ENCODE data around the gene NLRP7.
"Not testable (repeated sequence)": the region's sequence is repeated elsewhere in the genome, so short reads cannot be mapped to it uniquely, and the experiment has no call there.

The NLRP7 gene

GRCh38 chr19:54916822-54917221 is 30.5 kb downstream of the NLRP7 start:
- H3K9ac ChIP-seq (ENCODE audit: low read length): no peak overlapping the region
- no peak overlapping the region for H3K27ac ChIP-seq (ENCODE audit: low read depth, low read length, poor library complexity, severe bottlenecking)
- H3F3A ChIP-seq (ENCODE audit: insufficient read depth, low read length): no peaks in the 10 kb centered on the region
- H3K9me3 ChIP-seq (ENCODE audit: low read length): no peaks in the 10 kb centered on the region
- no peak overlapping the region for H3K4me3 ChIP-seq (ENCODE audit: low read depth, low read length, poor library complexity, severe bottlenecking)
- no peak overlapping the region for H3K4me2 ChIP-seq (ENCODE audit: low read length)
- H3K4me1 ChIP-seq (ENCODE audit: insufficient read depth, low read length, severe bottlenecking): no peaks in the 10 kb centered on the region
- H4K20me1 ChIP-seq (ENCODE audit: insufficient read depth, low read length): no peaks in the 10 kb centered on the region
- TF ChIP-seq CTCF (IDR thresholded peaks at IDR 0.05; ENCODE audit: low read length) (no peak), EZH2 (IDR thresholded peaks at IDR 0.05; ENCODE audit: borderline replicate concordance, low read length) (no peak)
- no peaks in the 10 kb centered on the region for H3K79me2 ChIP-seq (ENCODE audit: insufficient read depth, low read length)
- H3K9me2 ChIP-seq (ENCODE audit: low read depth, low read length): no peaks in the 10 kb centered on the region
- H3K27me3 ChIP-seq (ENCODE audit: insufficient read depth, low read length): no peaks in the 10 kb centered on the region
- no peaks in the 10 kb centered on the region for H3K36me3 ChIP-seq (ENCODE audit: insufficient read depth, low read length)
- H2AFZ ChIP-seq (ENCODE audit: low read length): no peak overlapping the region

- not testable (repeated sequence) for H3K9me2 ChIP-seq (ENCODE audit: low read depth, low read length); H3F3A ChIP-seq (ENCODE audit: insufficient read depth, low read length); H3K27ac ChIP-seq (ENCODE audit: low read depth, low read length, poor library complexity, severe bottlenecking); H4K20me1 ChIP-seq (ENCODE audit: insufficient read depth, low read length); H3K9me3 ChIP-seq (ENCODE audit: low read length); H2AFZ ChIP-seq (ENCODE audit: low read length); H3K36me3 ChIP-seq (ENCODE audit: insufficient read depth, low read length); H3K27me3 ChIP-seq (ENCODE audit: insufficient read depth, low read length); H3K9ac ChIP-seq (ENCODE audit: low read length); H3K4me2 ChIP-seq (ENCODE audit: low read length); H3K79me2 ChIP-seq (ENCODE audit: insufficient read depth, low read length); H3K4me3 ChIP-seq (ENCODE audit: low read depth, low read length, poor library complexity, severe bottlenecking)
- peaks cover 11% of the 10 kb centered on the region for H3K4me1 ChIP-seq (ENCODE audit: insufficient read depth, low read length, severe bottlenecking)
Observed at GRCh38 chr19:54907899-54908298, 39.4 kb downstream of the NLRP7 start.

- H2AFZ ChIP-seq (ENCODE audit: low read length): no peak overlapping the region
- H3K9ac ChIP-seq (ENCODE audit: low read length): no peak overlapping the region
- H3K27me3 ChIP-seq (ENCODE audit: insufficient read depth, low read length): no peaks in the 10 kb centered on the region
- H3F3A ChIP-seq (ENCODE audit: insufficient read depth, low read length): no peaks in the 10 kb centered on the region
- TF ChIP-seq EZH2 (IDR thresholded peaks at IDR 0.05; ENCODE audit: borderline replicate concordance, low read length) (no peak), CTCF (IDR thresholded peaks at IDR 0.05; ENCODE audit: low read length) (no peak)
- no peaks in the 10 kb centered on the region for H3K9me2 ChIP-seq (ENCODE audit: low read depth, low read length)
- no peaks in the 10 kb centered on the region; the same call in 1 of the 2 replicates for H3K36me3 ChIP-seq (ENCODE audit: insufficient read depth, low read length)
- H3K79me2 ChIP-seq (ENCODE audit: insufficient read depth, low read length): no peaks in the 10 kb centered on the region
- H3K27ac ChIP-seq (ENCODE audit: low read depth, low read length, poor library complexity, severe bottlenecking): no peak overlapping the region
- H3K9me3 ChIP-seq (ENCODE audit: low read length): no peaks in the 10 kb centered on the region
- peaks cover 11% of the 10 kb centered on the region for H3K4me1 ChIP-seq (ENCODE audit: insufficient read depth, low read length, severe bottlenecking)
- no peak overlapping the region for H3K4me3 ChIP-seq (ENCODE audit: low read depth, low read length, poor library complexity, severe bottlenecking)
- H4K20me1 ChIP-seq (ENCODE audit: insufficient read depth, low read length): no peaks in the 10 kb centered on the region
- H3K4me2 ChIP-seq (ENCODE audit: low read length): no peak overlapping the region
Observed at GRCh38 chr19:54906819-54907218, 40.5 kb downstream of the NLRP7 start.

- Histone ChIP-seq H3K9me3 (ENCODE audit: low read length) (no peaks in the 10 kb centered on the region), H3K9me2 (ENCODE audit: low read depth, low read length) (no peaks in the 10 kb centered on the region), H3K4me3 (ENCODE audit: low read depth, low read length, poor library complexity, severe bottlenecking) (no peak within 1 kb of the TSS), H3K79me2 (ENCODE audit: insufficient read depth, low read length) (no peaks in the 10 kb centered on the region), H3K4me1 (ENCODE audit: insufficient read depth, low read length, severe bottlenecking) (peaks cover 11% of the 10 kb centered on the region), H2AFZ (ENCODE audit: low read length) (peak within 1 kb of the TSS; percentile 56; the same call in 1 of the 2 replicates), H3K4me2 (ENCODE audit: low read length) (no peak within 1 kb of the TSS; the same call in 1 of the 2 replicates), H3K9ac (ENCODE audit: low read length) (no peak within 1 kb of the TSS), H3K27me3 (ENCODE audit: insufficient read depth, low read length) (no peaks in the 10 kb centered on the region), H3K36me3 (ENCODE audit: insufficient read depth, low read length) (no peaks in the 10 kb centered on the region; the same call in 1 of the 2 replicates), H3K27ac (ENCODE audit: low read depth, low read length, poor library complexity, severe bottlenecking) (no peak within 1 kb of the TSS), H4K20me1 (ENCODE audit: insufficient read depth, low read length) (no peaks in the 10 kb centered on the region), H3F3A (ENCODE audit: insufficient read depth, low read length) (no peaks in the 10 kb centered on the region)
- TF ChIP-seq CTCF (IDR thresholded peaks at IDR 0.05; ENCODE audit: low read length) (no peak), EZH2 (IDR thresholded peaks at IDR 0.05; ENCODE audit: borderline replicate concordance, low read length) (no peak)
Observed at GRCh38 chr19:54905803-54906511, 41.4 kb downstream of the NLRP7 start, which contains the start of gene NCR1. TSS of gene NCR1 (plus strand) at chr19:54906148. CDS start at chr19:54906188, 40 bp downstream.

Measured in OCI-LY1 (cell line).